HepG2 (cell line): Measurements from ENCODE around the gene DDHD1. TPM values are rescaled to one million over a fixed set of nuclear protein-coding genes. Genes with fewer than 3 reads are reported as not detected.
"Not testable (repeated sequence)": the region's sequence is repeated elsewhere in the genome, so short reads cannot be mapped to it uniquely, and the experiment has no call there.

Experiments
- ATAC-seq: fragments of 200-7000 bp; cut with Tn5 transposase; 3 replicates; pipeline ENCODE4 v1.9.1; 2020; ENCODE audit warnings: mild to moderate bottlenecking, moderate library complexity
- BruUV-seq: library from RNA; stranded (reverse); fragments of 400-500 nt; replicated peaks from 2 replicates; lab custom pipeline; 2021; lab: Mats Ljungman, UMichigan
- CTCF ChIA-PET: fragments of 300-600 bp; formaldehyde crosslinking; extraction: SDS; loops from one replicate; lab custom pipeline; 2021; ENCODE audit warnings: low total read pairs, inconsistent platforms, low intra/inter-chr PET ratio; lab: Yijun Ruan, JAX
- POLR2A ChIA-PET: fragments of 350-600 bp; sonication (Branson Sonifier 250); formaldehyde crosslinking; loops from one replicate; lab custom pipeline; 2020; ENCODE audit warnings: antibody characterized with exemption, inconsistent platforms; lab: Yijun Ruan, JAX
- DNase-seq: peaks from one replicate; pipeline ENCODE4 v3.0.0-alpha.2; 2015; ENCODE audit warnings: low spot score
- FAIRE-seq: peaks from 3 replicates; lab custom pipeline; 2011; peaks lifted over from hg19 to GRCh38; lab: Jason Lieb, UNC
- H2AFZ ChIP-seq: one replicate; pipeline ENCODE4 v1.6.1; 2011; ENCODE audit warnings: low read length, inconsistent platforms
- H3K27ac ChIP-seq: fragments of 300-600 bp; 3 replicates; pipeline ENCODE4 v1.8.0; 2011; ENCODE audit warnings: mixed run types, mild to moderate bottlenecking, mixed read lengths, low read length, inconsistent platforms; ENCODE audit not compliant: insufficient read depth; ENCODE audit errors: extremely low read length
- H3K27me3 ChIP-seq, 2 experiments: fragments of 200-600 bp in 1 of 2; 2 replicates in 1 of 2; 3 replicates in 1 of 2; pipeline versions ENCODE4 v1.6.0 to v1.8.0; 2011; ENCODE audit warnings: low read length in 2 of 2, mild to moderate bottlenecking in 2 of 2, moderate library complexity in 2 of 2, inconsistent platforms in 1 of 2; ENCODE audit not compliant: insufficient read depth in 2 of 2, control insufficient read depth in 1 of 2
- H3K36me3 ChIP-seq, 2 experiments: fragments of 200-600 bp in 1 of 2; replicated peaks in 1 of 2; 2 replicates in 1 of 2; 3 replicates in 1 of 2; pipeline versions ENCODE4 v1.5.1 to v1.8.0; 2011; ENCODE audit warnings: low read length in 2 of 2, inconsistent platforms in 1 of 2; ENCODE audit not compliant: insufficient read depth in 2 of 2, control insufficient read depth in 1 of 2
- H3K4me1 ChIP-seq: 2 replicates; pipeline ENCODE4 v1.5.1; 2012; ENCODE audit warnings: low read length, inconsistent platforms; ENCODE audit not compliant: insufficient read depth
- H3K4me2 ChIP-seq: 2 replicates; pipeline ENCODE4 v1.6.0; 2011; ENCODE audit warnings: low read depth, low read length, inconsistent platforms
- H3K4me3 ChIP-seq, 3 experiments: fragments of 200-600 bp in 1 of 3; sonication (generic), shearing (Covaris generic) in 1 of 3; replicated peaks in 1 of 3; 2 replicates each; pipeline ENCODE4 v1.5.1; 2011 to 2016; ENCODE audit warnings: low read length in 3 of 3, inconsistent platforms in 2 of 3, low read depth in 2 of 3, mild to moderate bottlenecking in 2 of 3, control low read depth in 1 of 3, mixed read lengths in 1 of 3; ENCODE audit not compliant: insufficient read depth in 1 of 3
- H3K79me2 ChIP-seq: one replicate; pipeline ENCODE4 v1.6.1; 2011; ENCODE audit warnings: low read length, inconsistent platforms; ENCODE audit not compliant: insufficient read depth
- H3K9ac ChIP-seq: 2 replicates; pipeline ENCODE4 v1.6.0; 2011; ENCODE audit warnings: mild to moderate bottlenecking, low read depth, low read length, inconsistent platforms; ENCODE audit not compliant: insufficient read depth
- H3K9me3 ChIP-seq: 2 replicates; pipeline ENCODE4 v1.5.1; 2012; ENCODE audit warnings: mild to moderate bottlenecking, low read length
- H4K20me1 ChIP-seq: 2 replicates; pipeline ENCODE4 v1.6.0; 2011; ENCODE audit warnings: inconsistent platforms, mild to moderate bottlenecking, low read length, moderate library complexity; ENCODE audit not compliant: insufficient read depth
- CBX5 ChIP-seq: sonication (generic); formaldehyde crosslinking; IDR thresholded peaks from 2 replicates; pipeline ENCODE4 v1.4.0; 2020; ENCODE audit warnings: missing genetic modification reagents, borderline replicate concordance
- STAG1 ChIP-seq: sonication (generic); formaldehyde crosslinking; IDR thresholded peaks from 2 replicates; pipeline ENCODE4 v1.4.0; 2020; ENCODE audit warnings: missing genetic modification reagents
- ZFP37 ChIP-seq: sonication (generic); formaldehyde crosslinking; IDR thresholded peaks from 2 replicates; pipeline ENCODE4 v1.4.0; 2020; ENCODE audit warnings: missing genetic modification reagents, borderline replicate concordance
- ZNF333 ChIP-seq: sonication (generic); formaldehyde crosslinking; IDR thresholded peaks from 2 replicates; pipeline ENCODE4 v1.4.0; 2020; ENCODE audit warnings: mild to moderate bottlenecking, missing genetic modification reagents, borderline replicate concordance
- ZNF431 ChIP-seq: sonication (generic); formaldehyde crosslinking; IDR thresholded peaks from 2 replicates; pipeline ENCODE4 v1.9.0; 2022; ENCODE audit warnings: missing genetic modification reagents, low read depth, mild to moderate bottlenecking, borderline replicate concordance
- WGBS: methylation state at CpG from one replicate; pipeline ENCODE4 v1.1.6; 2017; ENCODE audit warnings: low lambda C conversion rate; 5-methylcytosine and 5-hydroxymethylcytosine counted together
- in situ Hi-C: cut with HindIII; loops from 2 replicates; pipeline ENCODE4 v1.10.0; 2017; ENCODE audit warnings: low pct_unique_long_range_greater_than_20kb; ENCODE audit not compliant: extremely low pct_ligation_motif_present
- intact Hi-C: fragments of 100-400 bp; cut with micrococcal nuclease; formaldehyde crosslinking; loops from one replicate; pipeline ENCODE4 v1.10.0; 2022; ENCODE audit not compliant: unreplicated experiment
- polyA plus RNA-seq, 8 experiments: library from polyadenylated mRNA; depleted of rRNA in 3 of 8; stranded (reverse) in 7 of 8; unstranded in 1 of 8; fragments of >200 nt; fragmentation: Illumina TruSeq in 4 of 8; extraction: Trizol in 4 of 8; gene quantifications; 2 replicates each; pipeline versions ENCODE4 v1.2.1 to v1.2.3, GENCODE V29; 2011 to 2016; ENCODE audit warnings: low read depth in 4 of 8, missing spikeins in 1 of 8, mixed read lengths in 1 of 8; ENCODE audit not compliant: insufficient read depth in 1 of 8
- total RNA-seq, 5 experiments: library from RNA; depleted of rRNA; stranded (reverse); fragments of >200 nt; fragmentation: Illumina TruSeq; extraction: Trizol; gene quantifications; 2 replicates each; pipeline ENCODE4 v1.2.3, GENCODE V29; 2016; ENCODE audit warnings: low read depth in 1 of 5
- TF ChIP-seq, protein P1 (sequence below): sonication (generic); formaldehyde crosslinking; IDR thresholded peaks from 2 replicates; pipeline ENCODE4 v1.8.1; 2023; ENCODE audit warnings: mild to moderate bottlenecking, missing genetic modification reagents
- TF ChIP-seq, protein P2 (sequence below): sonication (generic); formaldehyde crosslinking; IDR thresholded peaks from 2 replicates; pipeline ENCODE4 v1.4.0; 2020; ENCODE audit warnings: low read depth, missing genetic modification reagents
- TF ChIP-seq, protein P3 (sequence below): sonication (generic); formaldehyde crosslinking; IDR thresholded peaks from 2 replicates; pipeline ENCODE4 v1.5.0; 2020; ENCODE audit warnings: mild to moderate bottlenecking, missing genetic modification reagents, moderate library complexity

DDHD1 gene
- total and polyA plus RNA-seq, 2 of the 13 experiments (the other 11 are each of a cell fraction or from before 2014, with no cell fraction given) = 4.6 to 8.3 TPM

DNA sequence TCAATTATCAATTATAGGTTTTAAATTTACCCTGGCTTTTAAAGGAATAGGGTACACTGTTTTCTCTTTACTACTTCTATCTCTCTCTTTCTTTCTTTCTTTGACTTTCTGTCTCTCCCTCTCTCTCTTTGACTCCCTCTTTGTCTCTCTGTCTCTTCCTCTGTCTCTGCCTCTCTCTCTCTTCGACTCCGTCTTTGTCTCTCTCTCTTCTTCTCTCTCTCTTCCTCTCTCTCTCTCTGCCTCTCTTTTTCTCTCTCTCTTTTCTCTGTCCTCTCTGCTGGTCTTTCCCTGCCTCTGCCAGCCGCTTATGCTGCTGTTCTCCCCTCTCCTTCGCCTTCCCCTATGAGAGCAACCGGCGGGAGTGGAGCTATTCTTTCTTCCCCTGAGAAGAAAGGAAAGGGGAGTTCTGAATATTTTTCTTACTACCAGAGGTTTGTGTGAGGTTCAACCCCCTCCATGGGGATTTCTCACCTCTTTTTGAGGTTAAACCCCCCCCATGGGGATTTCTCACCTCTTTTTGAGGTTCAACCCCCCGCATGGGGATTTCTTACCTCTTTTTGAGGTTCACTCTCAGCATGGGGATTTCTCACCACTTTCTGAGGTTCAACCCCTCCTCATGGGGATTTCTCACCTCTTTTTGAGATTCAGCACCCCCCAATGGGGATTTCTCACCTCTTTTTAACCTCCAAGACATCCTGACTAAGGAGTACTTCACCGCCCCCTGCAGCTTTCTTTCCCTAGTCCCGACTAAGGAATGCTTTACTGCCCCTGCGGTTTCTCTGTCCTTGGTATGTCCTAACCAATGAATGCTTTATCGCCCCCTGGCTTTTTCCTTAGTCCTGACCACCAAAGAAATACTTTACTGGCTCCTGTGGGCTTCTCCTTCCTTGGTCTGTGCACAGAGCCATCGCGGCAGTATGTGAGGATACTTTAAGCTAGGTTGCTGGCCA is 27.4 kb upstream of the DDHD1 start (continued):
- TF ChIP-seq, protein P1, sequence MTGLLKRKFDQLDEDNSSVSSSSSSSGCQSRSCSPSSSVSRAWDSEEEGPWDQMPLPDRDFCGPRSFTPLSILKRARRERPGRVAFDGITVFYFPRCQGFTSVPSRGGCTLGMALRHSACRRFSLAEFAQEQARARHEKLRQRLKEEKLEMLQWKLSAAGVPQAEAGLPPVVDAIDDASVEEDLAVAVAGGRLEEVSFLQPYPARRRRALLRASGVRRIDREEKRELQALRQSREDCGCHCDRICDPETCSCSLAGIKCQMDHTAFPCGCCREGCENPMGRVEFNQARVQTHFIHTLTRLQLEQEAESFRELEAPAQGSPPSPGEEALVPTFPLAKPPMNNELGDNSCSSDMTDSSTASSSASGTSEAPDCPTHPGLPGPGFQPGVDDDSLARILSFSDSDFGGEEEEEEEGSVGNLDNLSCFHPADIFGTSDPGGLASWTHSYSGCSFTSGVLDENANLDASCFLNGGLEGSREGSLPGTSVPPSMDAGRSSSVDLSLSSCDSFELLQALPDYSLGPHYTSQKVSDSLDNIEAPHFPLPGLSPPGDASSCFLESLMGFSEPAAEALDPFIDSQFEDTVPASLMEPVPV (CRISPR knock-in tag) = no peak
- TF ChIP-seq ZNF431 (CRISPR knock-in tag) (no peak), CBX5 (CRISPR knock-in tag) (no peak), ZFP37 (CRISPR knock-in tag) (no peak), ZNF333 (CRISPR knock-in tag) (no peak), STAG1 (CRISPR knock-in tag) (peak; percentile 18; the same call in 1 of the 2 replicates)
- TF ChIP-seq, protein P2, sequence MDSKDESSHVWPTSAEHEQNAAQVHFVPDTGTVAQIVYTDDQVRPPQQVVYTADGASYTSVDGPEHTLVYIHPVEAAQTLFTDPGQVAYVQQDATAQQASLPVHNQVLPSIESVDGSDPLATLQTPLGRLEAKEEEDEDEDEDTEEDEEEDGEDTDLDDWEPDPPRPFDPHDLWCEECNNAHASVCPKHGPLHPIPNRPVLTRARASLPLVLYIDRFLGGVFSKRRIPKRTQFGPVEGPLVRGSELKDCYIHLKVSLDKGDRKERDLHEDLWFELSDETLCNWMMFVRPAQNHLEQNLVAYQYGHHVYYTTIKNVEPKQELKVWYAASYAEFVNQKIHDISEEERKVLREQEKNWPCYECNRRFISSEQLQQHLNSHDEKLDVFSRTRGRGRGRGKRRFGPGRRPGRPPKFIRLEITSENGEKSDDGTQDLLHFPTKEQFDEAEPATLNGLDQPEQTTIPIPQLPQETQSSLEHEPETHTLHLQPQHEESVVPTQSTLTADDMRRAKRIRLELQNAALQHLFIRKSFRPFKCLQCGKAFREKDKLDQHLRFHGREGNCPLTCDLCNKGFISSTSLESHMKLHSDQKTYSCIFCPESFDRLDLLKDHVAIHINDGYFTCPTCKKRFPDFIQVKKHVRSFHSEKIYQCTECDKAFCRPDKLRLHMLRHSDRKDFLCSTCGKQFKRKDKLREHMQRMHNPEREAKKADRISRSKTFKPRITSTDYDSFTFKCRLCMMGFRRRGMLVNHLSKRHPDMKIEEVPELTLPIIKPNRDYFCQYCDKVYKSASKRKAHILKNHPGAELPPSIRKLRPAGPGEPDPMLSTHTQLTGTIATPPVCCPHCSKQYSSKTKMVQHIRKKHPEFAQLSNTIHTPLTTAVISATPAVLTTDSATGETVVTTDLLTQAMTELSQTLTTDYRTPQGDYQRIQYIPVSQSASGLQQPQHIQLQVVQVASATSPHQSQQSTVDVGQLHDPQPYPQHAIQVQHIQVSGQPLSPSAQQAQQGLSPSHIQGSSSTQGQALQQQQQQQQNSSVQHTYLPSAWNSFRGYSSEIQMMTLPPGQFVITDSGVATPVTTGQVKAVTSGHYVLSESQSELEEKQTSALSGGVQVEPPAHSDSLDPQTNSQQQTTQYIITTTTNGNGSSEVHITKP (CRISPR knock-in tag) = peak; percentile 83
- TF ChIP-seq, protein P3, sequence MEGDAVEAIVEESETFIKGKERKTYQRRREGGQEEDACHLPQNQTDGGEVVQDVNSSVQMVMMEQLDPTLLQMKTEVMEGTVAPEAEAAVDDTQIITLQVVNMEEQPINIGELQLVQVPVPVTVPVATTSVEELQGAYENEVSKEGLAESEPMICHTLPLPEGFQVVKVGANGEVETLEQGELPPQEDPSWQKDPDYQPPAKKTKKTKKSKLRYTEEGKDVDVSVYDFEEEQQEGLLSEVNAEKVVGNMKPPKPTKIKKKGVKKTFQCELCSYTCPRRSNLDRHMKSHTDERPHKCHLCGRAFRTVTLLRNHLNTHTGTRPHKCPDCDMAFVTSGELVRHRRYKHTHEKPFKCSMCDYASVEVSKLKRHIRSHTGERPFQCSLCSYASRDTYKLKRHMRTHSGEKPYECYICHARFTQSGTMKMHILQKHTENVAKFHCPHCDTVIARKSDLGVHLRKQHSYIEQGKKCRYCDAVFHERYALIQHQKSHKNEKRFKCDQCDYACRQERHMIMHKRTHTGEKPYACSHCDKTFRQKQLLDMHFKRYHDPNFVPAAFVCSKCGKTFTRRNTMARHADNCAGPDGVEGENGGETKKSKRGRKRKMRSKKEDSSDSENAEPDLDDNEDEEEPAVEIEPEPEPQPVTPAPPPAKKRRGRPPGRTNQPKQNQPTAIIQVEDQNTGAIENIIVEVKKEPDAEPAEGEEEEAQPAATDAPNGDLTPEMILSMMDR (CRISPR knock-in tag) = peak; percentile 47

DNA sequence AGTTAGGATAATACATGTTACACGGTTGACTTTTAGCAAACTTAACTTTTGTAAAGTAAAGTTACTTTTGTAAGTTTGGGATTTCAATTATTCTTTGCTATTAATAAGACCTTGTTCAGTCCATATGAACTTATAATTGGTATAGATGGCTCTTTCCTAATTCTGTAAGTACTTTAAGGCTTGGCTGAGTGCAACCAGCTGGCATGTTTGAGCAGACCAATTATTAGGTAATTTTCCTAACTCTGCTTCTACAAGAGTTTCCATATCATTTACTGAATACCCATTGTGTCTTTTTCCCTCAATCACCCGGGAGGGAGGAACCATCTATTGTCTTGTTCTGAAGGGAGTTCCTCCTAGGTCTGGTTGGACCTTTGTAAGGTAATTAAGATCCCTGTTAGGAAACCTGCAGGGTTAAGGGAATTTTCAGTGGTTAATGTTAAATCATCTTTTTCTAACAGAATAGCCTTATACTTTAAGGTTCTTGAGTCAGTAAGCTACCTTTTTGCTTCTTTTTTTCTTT is 26.4 kb upstream of the DDHD1 start:
- H3K36me3 ChIP-seq, H3K4me2 ChIP-seq, DNase-seq, H3K27me3 ChIP-seq, H3K27ac ChIP-seq, H3K9me3 ChIP-seq, H4K20me1 ChIP-seq, H2AFZ ChIP-seq, BruUV-seq, intact Hi-C loops, H3K79me2 ChIP-seq, FAIRE-seq, POLR2A ChIA-PET, H3K4me3 ChIP-seq, CTCF ChIA-PET, H3K4me1 ChIP-seq, H3K9ac ChIP-seq, in situ Hi-C loops, ATAC-seq: not testable (repeated sequence)
- WGBS = 3% methylated on average over 2 of the region's 2 CpGs
